Left renal cortex interstitium (tissue), 4 donors: ENCODE measurements around the gene DPM3. TPM values are rescaled to one million over a fixed set of nuclear protein-coding genes. Genes with fewer than 3 reads are reported as not detected.
A peak's percentile ranks its signal among the peaks of the same experiment; 100 is the strongest.
"Not testable (repeated sequence)": the region's sequence is repeated elsewhere in the genome, so short reads cannot be mapped to it uniquely, and the experiment has no call there.

Source experiments
- DNase-seq, 4 donors: peaks; one replicate each; pipeline ENCODE4 v3.0.0-alpha.2; 2013; ENCODE audit warnings: low read depth in 4 of 4, low spot score in 2 of 4, missing footprints in 1 of 4
- polyA plus RNA-seq, 4 donors: library from polyadenylated mRNA; unstranded; fragments of 120-200 nt; gene quantifications; one replicate each; pipeline ENCODE4 v1.2.1, GENCODE V29; 2013; ENCODE audit not compliant: insufficient read length in 4 of 4

Gene DPM3
- polyA plus RNA-seq, 4 donors: 31.3 to 64.7 (median 45.2) TPM

- not testable (repeated sequence) for DNase-seq
Observed at GRCh38 chr1:155162631-155163030, 22.3 kb upstream of the DPM3 start.

GRCh38 chr1:155160128-155160527, 19.8 kb upstream of the DPM3 start:
- DNase-seq: no peak

- DNase-seq: no peak
Observed at GRCh38 chr1:155158991-155159390, 18.7 kb upstream of the DPM3 start.

- not testable (repeated sequence) for DNase-seq
Observed at GRCh38 chr1:155155996-155156643, 15.8 kb upstream of the DPM3 start.

GRCh38 chr1:155145491-155145890, 5.2 kb upstream of the DPM3 start:
- DNase-seq: no peak

GRCh38 chr1:155141749-155142148, 1.4 kb upstream of the DPM3 start:
- no peak for DNase-seq

- DNase-seq: no peak
Observed at GRCh38 chr1:155140630-155140953, 261 bp upstream of the DPM3 start.

- no peak for DNase-seq
Observed at GRCh38 chr1:155137154-155137949, 3.0 kb downstream of the DPM3 start.

GRCh38 chr1:155136748-155137147, 3.6 kb downstream of the DPM3 start:
- DNase-seq: no peak

- peak; percentile 77 to 88 (median 87) for DNase-seq
Observed at GRCh38 chr1:155135415-155136028, 4.8 kb downstream of the DPM3 start, which contains the start of gene SLC50A1. Gene SLC50A1, plus strand, starts transcription at chr1:155135852. Its CDS starts 60 bp downstream, at chr1:155135912.

- DNase-seq: peak in 3 of 4 donors; percentile 39 to 55 (median 40)
Observed at GRCh38 chr1:155134880-155135414, 5.4 kb downstream of the DPM3 start.

- DNase-seq: no peak
Observed at GRCh38 chr1:155134322-155134721, 6.0 kb downstream of the DPM3 start.

- DNase-seq: no peak
Observed at GRCh38 chr1:155133799-155134281, 6.5 kb downstream of the DPM3 start.

GRCh38 chr1:155131856-155132255, 8.5 kb downstream of the DPM3 start:
- DNase-seq: no peak

- no peak for DNase-seq
Observed at GRCh38 chr1:155131285-155131684, 9.0 kb downstream of the DPM3 start.

GRCh38 chr1:155130272-155131006, 9.9 kb downstream of the DPM3 start:
- DNase-seq: no peak

GRCh38 chr1:155128755-155129473, 11.4 kb downstream of the DPM3 start:
- DNase-seq: no peak

GRCh38 chr1:155127967-155128754, 12.2 kb downstream of the DPM3 start:
- DNase-seq: no peak
